Tibial artery (tissue), 4 donors: ENCODE data around the gene TDRD12.
"Not testable (repeated sequence)": the region's sequence is repeated elsewhere in the genome, so short reads cannot be mapped to it uniquely, and the experiment has no call there.

Experiments used
- DNase-seq, 2 donors: peaks; one replicate each; pipeline ENCODE4 v3.0.0-alpha.2; 2019
- H3K27ac ChIP-seq, 2 donors: fragments of 200-600 bp; sonication (generic) in 1 of 2; 1 replicate in 1 of 2; 2 replicates in 1 of 2; pipeline ENCODE4 v1.5.1; 2018 to 2019; ENCODE audit warnings: mild to moderate bottlenecking in 1 of 2
- H3K27me3 ChIP-seq, 2 donors: fragments of 200-600 bp; sonication (generic) in 1 of 2; one replicate each; pipeline versions ENCODE4 v1.5.1 to v1.6.0; 2016 to 2019
- H3K36me3 ChIP-seq, 3 donors: fragments of 200-600 bp; sonication (generic) in 2 of 3; one replicate each; pipeline ENCODE4 v1.5.1; 2016 to 2019; ENCODE audit warnings: mild to moderate bottlenecking in 2 of 3
- H3K4me1 ChIP-seq, 4 donors: fragments of 200-600 bp; sonication (generic) in 2 of 4; 1 replicate in 3 of 4; 2 replicates in 1 of 4; pipeline ENCODE4 v1.5.1; 2016 to 2019
- H3K4me3 ChIP-seq, 2 donors: fragments of 200-600 bp; sonication (generic) in 1 of 2; 1 replicate in 1 of 2; 2 replicates in 1 of 2; pipeline ENCODE4 v1.5.1; 2018 to 2019; ENCODE audit warnings: mild to moderate bottlenecking in 2 of 2
- H3K9me3 ChIP-seq, 3 donors: fragments of 200-600 bp; sonication (generic) in 1 of 3; one replicate each; pipeline ENCODE4 v1.5.1; 2016 to 2019
- CTCF ChIP-seq, 2 experiments: fragments of 200-600 bp in 1 of 2; fragments of 450-650 bp in 1 of 2; IDR thresholded peaks; one replicate each; pipeline ENCODE4 v1.5.1; 2017 to 2019; ENCODE audit warnings: antibody characterized with exemption in 2 of 2, mild to moderate bottlenecking in 1 of 2, moderate library complexity in 1 of 2
- intact Hi-C: fragments of 100-400 bp; cut with DNase I; formaldehyde crosslinking; loops from one replicate; pipeline ENCODE4 v1.15.0; 2023; ENCODE audit warnings: low total_unique reads

TDRD12 gene

GRCh38 chr19:32837531-32837930 lies 118.0 kb downstream of the TDRD12 start:
- Histone ChIP-seq H3K9me3 (peaks cover 0 to 16% (median 16%) of the 10 kb centered on the region in 3 donors), H3K36me3 (peaks cover 0 to 18% (median 17%) of the 10 kb centered on the region in 3 donors), H3K27me3 (no peaks in the 10 kb centered on the region), H3K4me3 (no peak overlapping the region), H3K4me1 (no peaks in the 10 kb centered on the region), H3K27ac (no peak overlapping the region)
- no peak for DNase-seq
- no peak for TF ChIP-seq CTCF (IDR thresholded peaks at IDR 0.05)
- intact Hi-C loops: no loop called here

DNA sequence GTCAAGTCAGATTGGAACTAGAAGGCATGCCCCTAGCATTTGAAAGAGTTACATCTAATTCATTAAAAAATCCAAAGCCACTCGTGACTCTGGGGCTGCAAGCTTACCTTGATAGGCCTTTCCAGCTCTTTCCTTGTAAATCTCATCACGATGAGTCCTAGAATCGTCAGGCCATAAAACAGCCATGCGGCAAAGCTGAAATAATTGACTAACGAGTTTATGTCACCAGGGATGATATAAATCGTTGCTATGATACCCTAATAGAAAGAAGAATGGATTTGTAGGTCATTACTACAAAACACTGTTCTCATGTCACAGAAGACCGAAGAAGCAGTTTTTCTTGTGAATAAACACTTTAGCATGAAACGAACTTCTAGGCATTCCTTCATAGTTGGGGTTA lies 122.5 kb downstream of the TDRD12 start:
- Histone ChIP-seq H3K27me3 (no peaks in the 10 kb centered on the region), H3K9me3 (peaks cover 0 to 16% (median 16%) of the 10 kb centered on the region in 3 donors), H3K4me3 (no peak overlapping the region), H3K4me1 (no peaks in the 10 kb centered on the region), H3K36me3 (peaks cover 0 to 18% (median 17%) of the 10 kb centered on the region in 3 donors), H3K27ac (no peak overlapping the region)
- DNase-seq: no peak
- no peak for TF ChIP-seq CTCF (IDR thresholded peaks at IDR 0.05)
- intact Hi-C loops: no loop called here

DNA sequence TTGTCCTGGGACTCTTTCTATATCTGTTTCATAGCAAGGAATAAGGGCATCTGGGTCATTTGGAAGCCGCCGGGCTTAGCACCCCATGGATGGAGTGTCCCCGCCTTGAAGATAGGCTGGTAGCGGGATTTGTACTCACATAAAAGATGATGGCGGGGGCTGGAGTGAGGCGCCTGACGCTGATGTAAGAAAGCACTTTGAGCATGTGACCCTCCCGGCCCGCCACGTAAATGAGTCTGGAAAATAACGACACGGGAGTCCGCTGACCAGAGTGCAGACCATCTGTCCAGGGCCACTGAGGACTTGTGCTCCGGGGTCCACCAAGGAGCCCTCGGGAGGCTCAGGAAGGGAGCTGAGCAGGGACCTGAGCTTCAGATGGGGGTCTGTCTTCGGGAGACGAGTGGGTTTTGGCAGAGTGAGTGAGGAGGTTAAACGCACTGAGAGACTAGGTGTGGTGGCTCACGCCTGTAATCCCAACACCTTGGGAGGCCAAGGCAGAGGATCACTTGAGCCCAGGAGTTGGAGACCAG lies 124.2 kb downstream of the TDRD12 start:
- Histone ChIP-seq H3K27me3 (no peaks in the 10 kb centered on the region), H3K9me3 (peaks cover 0 to 16% (median 16%) of the 10 kb centered on the region in 3 donors), H3K4me3 (no peak overlapping the region), H3K4me1 (no peaks in the 10 kb centered on the region), H3K36me3 (peaks cover 0 to 18% (median 17%) of the 10 kb centered on the region in 3 donors), H3K27ac (no peak overlapping the region)
- DNase-seq: no peak
- intact Hi-C loops: no loop called here
- no peak for TF ChIP-seq CTCF (IDR thresholded peaks at IDR 0.05)

- intact Hi-C loops, H3K27me3 ChIP-seq, H3K9me3 ChIP-seq, H3K27ac ChIP-seq, H3K36me3 ChIP-seq, H3K4me3 ChIP-seq, DNase-seq, H3K4me1 ChIP-seq: not testable (repeated sequence)
These were observed 128.5 kb downstream of the TDRD12 start for GRCh38 chr19:32848035-32848434.

- intact Hi-C loops: no loop called here
- DNase-seq: peak in 1 of 2 donors; percentile 12
- no peak for TF ChIP-seq CTCF (IDR thresholded peaks at IDR 0.05)
These were observed 132.6 kb downstream of the TDRD12 start for GRCh38 chr19:32852216-32852615.

DNA sequence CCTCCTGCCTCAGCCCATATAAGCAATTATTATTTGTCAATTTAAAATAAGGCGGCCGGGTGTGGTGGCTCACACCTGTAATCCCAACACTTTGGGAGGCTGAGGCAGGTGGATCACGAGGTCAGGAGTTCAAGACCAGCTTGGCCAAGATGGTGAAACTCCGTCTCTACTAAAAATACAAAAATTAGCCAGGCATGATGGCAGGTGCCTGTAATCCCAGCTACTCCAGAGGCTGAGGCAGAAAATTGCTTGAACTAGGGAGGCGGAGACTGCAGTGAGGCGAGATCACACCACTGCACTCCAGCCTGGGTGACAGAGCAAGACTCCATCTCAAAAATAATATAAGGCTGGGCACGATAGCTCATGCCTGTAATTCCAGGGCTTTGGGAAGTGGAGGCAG lies 137.3 kb downstream of the TDRD12 start:
- DNase-seq: peak in 1 of 2 donors; percentile 21
- H3K27ac ChIP-seq, H3K4me3 ChIP-seq, intact Hi-C loops, H3K36me3 ChIP-seq, H3K4me1 ChIP-seq, H3K9me3 ChIP-seq, H3K27me3 ChIP-seq: not testable (repeated sequence)

More at GRCh38 chr19:32852216-32852615, 132.6 kb downstream of the TDRD12 start:
- no peak overlapping the region for H3K27ac ChIP-seq
- H3K9me3 ChIP-seq: no peaks in the 10 kb centered on the region
- H3K4me1 ChIP-seq: no peaks in the 10 kb centered on the region
- H3K27me3 ChIP-seq: no peaks in the 10 kb centered on the region
- no peak overlapping the region for H3K4me3 ChIP-seq
- peaks cover 0 to 3% (median 0%) of the 10 kb centered on the region in 3 donors for H3K36me3 ChIP-seq

DNA sequence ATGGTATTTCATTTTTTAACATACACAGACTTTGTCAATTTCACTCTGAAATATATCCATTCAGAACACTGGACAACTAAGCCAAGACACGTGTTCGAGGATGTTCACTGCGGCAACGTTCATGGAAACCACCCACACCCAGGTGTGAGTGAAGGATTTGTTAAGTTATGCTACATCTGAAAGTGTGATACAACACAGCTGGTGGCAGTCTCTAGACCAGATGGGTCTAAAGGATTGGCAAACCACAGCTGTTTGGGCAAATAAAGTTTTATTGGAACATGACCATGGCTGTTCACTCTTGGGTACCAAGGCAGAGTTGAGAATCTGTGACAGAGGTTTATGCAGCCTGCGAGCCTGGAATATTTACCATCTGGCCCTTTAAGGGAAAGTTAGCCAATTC lies 138.0 kb downstream of the TDRD12 start:
- H3K27me3 ChIP-seq: no peaks in the 10 kb centered on the region
- TF ChIP-seq CTCF (IDR thresholded peaks at IDR 0.05): no peak
- H3K36me3 ChIP-seq: peaks cover 0 to 3% (median 0%) of the 10 kb centered on the region in 3 donors
- H3K27ac ChIP-seq: no peak overlapping the region
- no peaks in the 10 kb centered on the region for H3K4me1 ChIP-seq
- peak in 1 of 2 donors; percentile 9 for DNase-seq
- H3K4me3 ChIP-seq: no peak overlapping the region
- intact Hi-C loops: no loop called here
- H3K9me3 ChIP-seq: no peaks in the 10 kb centered on the region
